Kidney capillary endothelial cell (primary cell): ENCODE data around the gene OR2H2.

ENCODE experiments used
- DNase-seq: peaks from one replicate; pipeline ENCODE4 v3.0.0-alpha.2; 2018; ENCODE audit warnings: low spot score

The OR2H2 gene

DNA sequence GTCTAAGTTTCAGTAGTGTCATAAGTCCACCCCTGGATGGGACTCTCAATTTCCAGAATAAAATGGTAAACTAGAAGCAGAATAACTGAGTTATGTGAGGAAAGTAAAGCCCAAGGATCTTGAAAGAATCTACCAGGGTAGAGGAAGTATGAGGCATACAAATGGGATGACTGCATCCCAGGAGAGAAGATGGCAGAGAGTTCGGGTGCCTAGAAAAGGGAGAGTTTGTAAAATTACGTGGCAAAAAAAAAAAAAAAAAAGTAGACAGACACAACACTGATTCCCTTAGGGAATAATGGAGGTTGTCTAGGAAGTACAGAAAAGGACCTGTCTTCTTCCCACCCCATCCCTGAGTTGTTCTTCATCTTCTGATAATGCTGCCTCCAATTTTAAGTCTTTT lies 44.6 kb downstream of the OR2H2 start:
- DNase-seq = no peak

- DNase-seq = no peak
Observed at GRCh38 chr6:29630315-29630714, 45.4 kb downstream of the OR2H2 start.

DNA sequence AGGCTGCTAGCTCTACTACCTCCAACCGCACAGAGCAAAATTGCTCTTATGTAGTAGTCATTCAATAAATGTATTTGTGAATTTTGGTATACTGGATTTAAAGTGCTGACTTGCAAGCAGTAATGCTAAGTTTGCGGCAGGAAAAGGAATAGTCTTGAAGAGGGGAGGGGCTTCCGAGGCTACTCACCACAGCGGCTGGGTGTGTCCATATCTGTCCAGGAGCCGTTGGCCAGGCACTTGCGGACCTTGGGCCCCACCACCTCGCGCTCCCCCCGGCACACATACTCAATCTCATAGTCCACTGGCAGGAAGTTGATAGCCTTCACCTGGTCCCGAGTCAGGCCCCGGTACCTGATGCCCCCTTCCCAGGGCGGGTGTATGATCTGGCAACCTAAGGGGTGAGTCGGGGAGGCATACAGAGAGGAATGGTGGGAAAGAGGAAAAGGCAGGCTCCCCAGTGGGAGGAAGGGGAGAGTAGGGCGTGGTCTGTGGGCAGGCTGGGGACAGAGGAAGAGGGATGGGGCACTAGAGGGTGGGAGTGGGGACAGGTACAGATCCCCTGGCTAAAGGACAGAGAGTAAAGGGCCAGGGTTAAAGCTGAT lies 46.4 kb downstream of the OR2H2 start:
- DNase-seq = no peak

- DNase-seq = no peak
Observed at GRCh38 chr6:29631860-29632731, 47.2 kb downstream of the OR2H2 start.

- peak; percentile 38 for DNase-seq
Observed at GRCh38 chr6:29632789-29633533, 48.0 kb downstream of the OR2H2 start, which contains the start of gene GABBR1. Gene GABBR1 (minus strand): TSS chr6:29633183. CDS start chr6:29632385, 798 bp downstream.

- no peak for DNase-seq
Observed at GRCh38 chr6:29633534-29633905, 48.6 kb downstream of the OR2H2 start.

DNA sequence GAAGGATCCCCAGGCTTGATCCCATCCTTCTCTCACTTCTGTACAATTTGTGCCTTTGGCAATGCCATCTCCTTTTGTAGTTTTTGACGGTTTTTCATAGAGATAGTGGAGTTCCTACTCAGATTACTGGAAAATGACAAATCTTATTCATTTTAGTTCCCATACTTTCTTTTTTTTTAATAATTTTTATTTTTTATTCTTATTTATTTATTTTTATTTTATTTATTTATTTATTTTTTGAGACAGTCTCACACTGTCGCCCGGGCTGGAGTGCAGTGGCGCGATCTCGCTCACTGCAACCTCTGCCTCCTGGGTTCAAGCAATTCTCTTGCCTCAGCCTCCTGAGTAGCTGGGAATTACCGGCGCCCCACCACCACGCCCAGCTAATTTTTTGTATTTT lies 52.3 kb downstream of the OR2H2 start:
- no peak for DNase-seq
